Measurements from ENCODE around the gene USH2A. TPM values are rescaled to one million over a fixed set of nuclear protein-coding genes. Genes with fewer than 3 reads are reported as not detected.

USH2A gene
- total RNA-seq, 4 donors from 2014 or later, result 0.03 to 0.25 TPM; not detected in 2

GRCh38 chr1:215983680-215984079, 439.6 kb downstream of the USH2A start:
- DNase-seq (ENCODE audit: low spot score in 2 of 2), result no peak
- H3K4me3 ChIP-seq (ENCODE audit: low read depth, poor library complexity, severe bottlenecking), result no peak overlapping the region
- TF ChIP-seq POLR2A (IDR thresholded peaks at IDR 0.05), result no peak
- TF ChIP-seq CTCF (IDR thresholded peaks at IDR 0.05), result no peak
- 63 to 78% methylated on average over 2 of the region's 2 CpGs for WGBS, 2 donors
- intact Hi-C loops (cut with DNase I; ENCODE audit: low total_unique reads), result no loop called here

DNA sequence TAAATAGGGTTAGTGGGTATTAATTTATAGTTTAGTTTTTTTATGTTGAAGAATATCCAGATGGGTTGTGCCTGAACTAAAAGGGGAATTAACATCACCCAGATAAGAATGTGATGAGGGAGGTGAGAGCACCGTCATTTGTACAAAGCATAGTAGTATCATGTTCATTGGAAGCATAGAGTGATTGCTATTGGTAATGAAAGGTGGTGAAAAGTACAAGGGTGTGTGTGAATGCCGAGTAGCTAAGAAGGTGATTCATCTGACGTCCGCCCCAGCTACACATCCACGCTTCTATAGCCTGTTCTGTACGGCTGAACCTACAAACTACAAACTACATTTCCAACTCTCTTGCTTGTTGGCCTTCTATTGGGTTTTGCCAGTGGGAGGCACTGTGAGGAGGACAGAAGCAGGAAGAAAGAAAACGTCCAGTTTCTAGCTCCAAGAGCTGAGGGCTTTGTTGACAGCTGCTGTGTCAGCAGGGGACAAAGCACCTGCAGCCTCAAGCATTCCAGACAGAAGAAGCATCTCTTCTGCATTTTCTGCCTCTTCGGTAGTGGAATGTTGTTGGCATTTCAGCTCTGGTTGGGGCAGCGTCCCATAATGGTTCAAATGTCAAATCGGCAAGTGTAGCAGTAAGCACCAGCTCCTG, 451.3 kb downstream of the USH2A start:
- TF ChIP-seq POLR2A (IDR thresholded peaks at IDR 0.05) (no peak), CTCF (IDR thresholded peaks at IDR 0.05) (no peak)
- WGBS, 2 donors, result 75 to 85% methylated on average over 10 of the region's 10 CpGs
- no peak for DNase-seq (ENCODE audit: low spot score in 2 of 2)
- H3K4me3 ChIP-seq (ENCODE audit: low read depth, poor library complexity, severe bottlenecking), result no peak overlapping the region
- intact Hi-C loops (cut with DNase I; ENCODE audit: low total_unique reads), result no loop called here

DNA sequence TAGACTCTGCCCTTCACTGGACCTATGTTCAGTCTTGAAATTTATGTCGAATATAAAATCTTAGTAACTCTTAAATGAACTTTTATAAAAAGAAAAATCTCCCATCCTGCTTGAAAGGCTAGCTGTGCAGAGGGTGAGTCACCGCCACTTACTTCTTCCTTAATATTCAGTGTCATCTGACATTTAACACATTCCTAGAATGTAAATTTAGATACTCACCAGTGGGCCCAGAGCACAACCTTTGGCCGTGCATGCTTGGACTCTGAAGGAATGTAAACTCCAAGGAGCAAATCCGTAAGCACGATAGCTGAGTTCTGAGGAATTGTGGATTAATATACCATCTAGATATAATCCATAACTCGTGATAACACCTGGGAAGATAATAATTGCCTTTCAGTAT, 452.8 kb downstream of the USH2A start:
- intact Hi-C loops (cut with DNase I; ENCODE audit: low total_unique reads), result no loop called here
- 82 to 84% methylated on average over 6 of the region's 6 CpGs for WGBS, 2 donors
- no peak for DNase-seq (ENCODE audit: low spot score in 2 of 2)
- no peak overlapping the region for H3K4me3 ChIP-seq (ENCODE audit: low read depth, poor library complexity, severe bottlenecking)
- no peak for TF ChIP-seq CTCF (IDR thresholded peaks at IDR 0.05)
- TF ChIP-seq POLR2A (IDR thresholded peaks at IDR 0.05), result no peak

DNA sequence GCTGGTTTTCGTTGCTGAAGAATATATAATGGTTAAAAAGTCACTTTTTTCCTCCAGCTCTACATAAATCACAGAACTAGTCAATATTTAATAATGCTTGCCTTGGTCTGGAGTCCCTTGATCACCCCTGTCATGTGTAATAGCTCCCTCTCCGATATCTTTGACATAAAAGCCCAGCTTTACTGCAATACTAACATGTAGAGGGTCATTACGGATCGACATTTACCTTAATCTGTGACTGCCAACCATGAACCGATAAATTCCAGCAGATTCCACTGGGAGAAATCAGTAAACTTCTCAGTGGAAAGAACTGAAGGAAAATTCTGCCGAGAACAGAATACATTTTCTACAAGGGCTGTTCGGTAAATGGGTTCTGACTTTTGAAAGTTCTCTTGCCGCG, 459.6 kb downstream of the USH2A start:
- intact Hi-C loops (cut with DNase I; ENCODE audit: low total_unique reads), result no loop called here
- no peak for DNase-seq (ENCODE audit: low spot score in 2 of 2)
- WGBS, 2 donors, result 84 to 88% methylated on average over 9 of the region's 9 CpGs
- TF ChIP-seq POLR2A (IDR thresholded peaks at IDR 0.05) (no peak), CTCF (IDR thresholded peaks at IDR 0.05) (no peak)
- no peak overlapping the region for H3K4me3 ChIP-seq (ENCODE audit: low read depth, poor library complexity, severe bottlenecking)

GRCh38 chr1:215963040-215963439, 460.2 kb downstream of the USH2A start:
- no peak overlapping the region for H3K4me3 ChIP-seq (ENCODE audit: low read depth, poor library complexity, severe bottlenecking)
- 42 to 53% methylated on average over 1 of the region's 1 CpG for WGBS, 2 donors
- DNase-seq (ENCODE audit: low spot score in 2 of 2), result no peak
- intact Hi-C loops (cut with DNase I; ENCODE audit: low total_unique reads), result no loop called here
- TF ChIP-seq POLR2A (IDR thresholded peaks at IDR 0.05) (no peak), CTCF (IDR thresholded peaks at IDR 0.05) (no peak)

- TF ChIP-seq CTCF (IDR thresholded peaks at IDR 0.05) (no peak), POLR2A (IDR thresholded peaks at IDR 0.05) (no peak)
- DNase-seq (ENCODE audit: low spot score in 2 of 2), result no peak
- WGBS, 2 donors, result 69 to 74% methylated on average over 1 of the region's 1 CpG
- H3K4me3 ChIP-seq (ENCODE audit: low read depth, poor library complexity, severe bottlenecking), result no peak overlapping the region
- intact Hi-C loops (cut with DNase I; ENCODE audit: low total_unique reads), result no loop called here
These were observed 464.4 kb downstream of the USH2A start for GRCh38 chr1:215958841-215959240.

Data from lower leg skin (tissue), 4 donors.